ENCODE results near the gene RWDD2A. TPM values are rescaled to one million over a fixed set of nuclear protein-coding genes. Genes with fewer than 3 reads are reported as not detected.

RWDD2A gene
- 3.4 and 4.3 TPM in 2 replicates for total RNA-seq

DNA sequence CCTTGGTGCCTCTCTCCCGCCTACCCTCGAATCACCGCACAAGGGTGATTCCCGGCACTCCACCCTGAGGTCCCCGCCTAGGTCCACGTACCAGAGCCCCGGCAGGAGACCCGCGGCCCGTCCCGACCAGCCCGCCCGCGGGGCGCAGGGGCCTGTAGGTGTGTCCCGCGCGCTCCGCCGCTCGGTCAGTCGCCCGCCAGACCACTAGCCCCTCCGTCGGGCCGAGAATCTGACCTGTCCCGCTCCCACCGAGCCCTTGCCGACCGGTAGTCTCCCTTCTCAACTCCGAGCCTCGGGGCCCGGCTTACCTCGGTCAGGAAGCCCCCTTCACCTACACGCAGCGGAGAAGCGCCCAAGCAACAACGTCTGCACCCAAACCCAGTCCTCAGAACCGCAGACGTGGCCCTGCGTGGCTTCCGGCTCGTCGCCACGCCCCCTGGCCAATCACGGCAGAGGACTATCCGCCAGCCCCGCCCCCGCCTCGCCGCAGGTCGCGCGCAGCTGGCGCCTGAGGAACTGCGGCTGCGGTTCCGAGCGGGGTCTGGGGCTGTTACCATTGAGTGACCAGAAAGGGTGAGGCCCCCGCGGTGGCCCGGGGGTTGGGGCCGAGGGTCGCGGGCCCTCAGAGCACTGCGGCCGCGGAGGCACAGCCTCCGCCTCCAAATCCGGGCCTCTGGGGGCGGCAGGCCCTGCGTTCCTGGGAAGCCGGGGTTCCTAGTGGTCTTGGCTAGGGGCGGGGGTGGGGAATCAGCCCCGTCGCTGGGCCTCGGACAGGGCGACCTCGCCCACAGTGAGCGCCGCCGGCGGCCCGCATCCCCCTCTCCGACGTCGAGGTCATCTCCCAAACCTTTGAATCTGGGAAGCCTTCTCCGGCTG, at the start of gene RWDD2A, which contains the start of gene PGM3:
Gene RWDD2A (plus strand): TSS at position 487 of the 876 bp plus-strand sequence. CDS start 1,095 bp downstream, outside the sequence.
Gene PGM3 (minus strand): TSS at position 395 of the 876 bp plus-strand sequence. CDS start 2,253 bp downstream, outside the sequence.

Other genes with a start within 250 kb of the RWDD2A start
- 10.4 and 13.0 TPM in 2 replicates for gene UBE3D, start 127.5 kb upstream of the RWDD2A start, total RNA-seq
- 40.8 and 48.3 TPM in 2 replicates for gene DOP1A, start 125.7 kb upstream of the RWDD2A start, total RNA-seq
- gene PGM3, start 92 bp upstream of the RWDD2A start, total RNA-seq = 66.8 and 81.0 TPM in 2 replicates
- gene ME1, start 237.7 kb downstream of the RWDD2A start, total RNA-seq = 28.5 and 48.2 TPM in 2 replicates